HG03457 (cell line): ENCODE data around the gene GP1BA.

Source experiments
- ATAC-seq: cut with Tn5 transposase; IDR thresholded peaks from one replicate; pipeline ENCODE4 v1.9.1; 2021; ENCODE audit warnings: moderate number of reproducible peaks; ENCODE audit not compliant: unreplicated experiment

Gene GP1BA

DNA sequence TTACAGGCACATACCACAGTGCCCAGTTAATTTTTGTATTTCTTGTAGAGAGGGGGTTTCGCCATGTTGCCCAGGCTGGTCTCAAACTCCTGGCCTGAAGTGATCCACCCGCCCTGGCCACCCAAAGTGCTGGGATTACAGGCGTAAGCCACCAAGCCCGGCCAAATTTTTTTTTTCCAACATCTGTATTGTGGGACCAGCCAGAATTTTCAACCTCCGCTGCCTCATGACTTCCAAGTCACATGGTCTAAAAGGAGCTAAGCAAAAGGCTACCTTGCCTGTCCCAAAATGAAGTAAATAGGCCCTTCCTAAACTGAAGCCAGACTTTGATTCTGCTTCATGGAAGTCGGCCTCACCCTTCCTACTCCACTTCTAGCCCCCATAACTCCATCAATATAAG is 39.7 kb downstream of the GP1BA start:
- no peak for ATAC-seq

DNA sequence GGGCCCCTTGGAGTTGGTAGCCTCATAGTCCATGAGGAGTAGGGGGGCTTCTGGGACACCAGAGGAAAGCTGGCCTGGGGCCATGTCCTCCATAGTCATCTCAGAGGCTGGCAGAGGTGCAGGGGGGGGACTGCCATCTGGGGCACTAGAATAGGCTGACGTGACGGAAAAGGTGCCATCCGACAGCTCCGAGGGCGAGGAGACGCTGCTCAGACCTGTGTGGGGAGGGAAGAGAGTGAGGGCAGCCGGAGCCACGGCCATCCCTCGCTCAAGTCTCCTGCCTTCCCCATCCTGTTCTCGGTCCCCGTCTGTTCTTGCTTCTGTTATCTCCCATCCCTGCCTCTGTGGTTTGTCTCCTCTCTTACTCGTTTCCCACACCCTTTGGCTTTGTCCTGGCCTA is 40.2 kb downstream of the GP1BA start:
- no peak for ATAC-seq

DNA sequence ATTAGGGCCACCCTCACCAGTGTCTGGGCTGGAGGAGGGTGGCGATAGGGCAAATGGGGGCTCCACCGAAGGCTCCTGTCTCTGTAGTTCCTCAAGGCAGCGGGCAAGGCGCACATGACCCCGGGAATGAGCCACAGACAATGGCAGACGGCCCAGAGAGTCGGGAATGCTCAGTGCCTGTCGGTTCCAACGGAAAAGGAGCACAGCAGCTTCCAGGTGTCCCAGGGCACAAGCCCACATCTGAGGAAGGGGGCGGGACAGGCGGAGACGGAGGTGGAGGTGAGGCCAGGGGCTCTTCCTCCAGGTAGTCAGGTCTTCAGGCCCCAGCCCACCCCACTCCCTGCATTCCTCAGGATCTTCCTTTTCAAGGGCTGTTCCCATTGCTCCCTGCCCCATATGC is 40.7 kb downstream of the GP1BA start:
- ATAC-seq: no peak

DNA sequence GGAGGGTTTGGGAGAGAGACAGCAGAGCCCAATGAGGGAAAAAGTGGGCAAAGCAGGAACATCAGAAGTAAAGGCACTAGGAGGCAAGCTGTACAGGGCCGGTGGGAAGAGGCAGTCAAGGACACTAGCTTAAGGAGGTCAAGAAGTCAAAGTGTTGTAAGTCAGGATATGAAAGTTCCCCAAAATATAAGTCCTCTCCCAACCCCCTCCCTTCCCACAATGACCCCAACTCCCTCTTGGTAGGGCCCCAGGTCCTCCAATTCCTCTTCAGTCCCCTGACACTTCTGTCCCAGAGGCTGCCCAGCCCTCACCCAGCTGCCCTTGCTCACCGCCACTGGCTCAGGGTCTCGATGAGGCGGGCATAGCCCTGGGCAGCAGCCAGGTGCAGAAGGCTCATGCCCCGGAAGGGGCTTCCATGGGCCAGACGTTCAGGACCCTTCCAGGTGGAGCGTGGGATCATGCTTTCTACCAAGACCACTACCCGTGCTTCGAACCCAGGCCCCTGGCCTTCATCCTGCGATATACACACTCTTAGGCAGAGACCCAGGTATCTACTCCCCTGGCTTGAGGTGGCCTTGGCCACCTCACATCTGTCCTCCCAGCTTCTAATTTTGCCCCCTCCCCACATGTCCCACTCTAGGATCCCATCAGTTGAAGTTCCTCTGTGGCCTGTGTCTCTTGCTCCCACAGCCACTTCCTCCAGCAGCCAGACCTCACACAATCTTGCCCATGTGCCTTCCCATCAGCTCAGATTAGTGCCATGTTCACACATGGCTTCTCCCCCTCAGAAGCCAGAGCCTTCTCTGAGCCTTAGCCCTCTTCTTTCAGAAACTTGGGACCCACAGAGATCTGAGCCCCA is 41.4 kb downstream of the GP1BA start:
- no peak for ATAC-seq

DNA sequence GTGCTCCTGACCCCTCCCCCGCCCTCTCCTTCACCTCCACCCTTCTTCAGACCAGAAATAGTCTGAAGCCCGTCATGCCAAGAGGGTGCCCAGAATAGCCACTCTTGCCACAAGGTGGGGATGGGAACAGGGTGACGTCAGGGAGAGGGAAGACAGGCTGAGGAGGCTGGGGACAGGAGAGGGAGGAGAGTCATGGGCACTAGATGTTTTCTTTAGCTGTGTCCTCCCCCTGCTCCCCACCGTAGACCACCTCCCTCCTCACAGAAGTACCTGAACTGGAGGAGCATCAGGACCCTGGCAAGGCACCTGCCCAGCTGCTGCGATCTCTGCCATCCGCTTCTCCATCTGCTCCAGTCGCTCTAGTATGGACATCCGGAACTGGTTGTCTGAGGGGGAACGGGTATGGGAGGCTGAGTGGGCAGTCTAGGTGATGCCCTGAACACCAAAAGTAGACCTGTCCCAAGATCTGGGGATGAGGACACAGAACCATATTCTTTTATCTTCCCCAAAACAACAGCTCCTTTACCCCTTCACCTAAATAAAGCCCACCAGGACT is 42.1 kb downstream of the GP1BA start:
- no peak for ATAC-seq

DNA sequence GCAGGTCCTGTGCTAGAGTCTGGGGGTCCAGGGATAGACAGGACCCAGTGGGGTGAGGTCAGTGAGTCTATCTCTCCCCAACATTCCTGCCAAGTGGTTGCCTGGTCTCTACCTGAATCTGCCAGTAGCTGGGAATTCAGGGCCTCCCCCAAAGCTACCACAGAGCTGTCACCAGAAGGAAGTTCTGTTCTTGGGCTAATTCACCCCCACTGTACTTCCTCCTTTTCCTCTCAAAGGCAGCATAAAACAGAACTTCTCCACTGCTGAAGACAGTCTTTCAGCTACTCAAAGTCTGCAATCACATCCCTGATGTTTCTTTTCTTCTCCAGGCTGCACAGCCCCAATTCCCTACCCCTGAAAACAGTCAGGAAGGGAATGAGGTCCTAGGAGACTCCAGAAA is 46.6 kb downstream of the GP1BA start:
- ATAC-seq: no peak

DNA sequence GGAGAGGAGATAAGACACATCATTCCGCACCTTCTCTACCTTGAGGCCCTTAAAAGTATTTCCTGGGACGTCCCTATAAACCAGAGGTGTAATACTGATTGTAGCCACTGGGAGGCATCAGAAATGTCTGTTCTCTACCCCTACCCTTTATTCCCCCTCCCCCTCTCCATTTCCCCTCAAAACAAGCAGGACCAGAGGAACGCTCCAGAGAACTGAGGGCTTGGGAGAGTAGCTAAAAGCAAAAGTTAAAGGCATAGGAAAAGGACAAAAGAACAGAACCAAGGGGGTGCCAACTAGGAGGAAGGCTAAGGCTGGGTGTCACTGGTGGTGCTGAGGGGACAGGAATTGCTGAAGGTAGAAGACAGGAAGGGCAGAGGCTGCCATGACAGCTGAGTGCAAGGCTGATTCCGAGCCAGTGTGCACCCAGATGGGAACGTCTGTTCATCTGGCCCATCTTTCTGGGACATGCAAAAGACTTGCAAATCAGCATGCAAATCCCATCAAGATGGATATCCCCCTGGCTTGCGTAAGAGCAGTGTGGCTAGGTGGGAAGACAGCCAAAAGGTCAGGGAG is 48.7 kb downstream of the GP1BA start:
- no peak for ATAC-seq

DNA sequence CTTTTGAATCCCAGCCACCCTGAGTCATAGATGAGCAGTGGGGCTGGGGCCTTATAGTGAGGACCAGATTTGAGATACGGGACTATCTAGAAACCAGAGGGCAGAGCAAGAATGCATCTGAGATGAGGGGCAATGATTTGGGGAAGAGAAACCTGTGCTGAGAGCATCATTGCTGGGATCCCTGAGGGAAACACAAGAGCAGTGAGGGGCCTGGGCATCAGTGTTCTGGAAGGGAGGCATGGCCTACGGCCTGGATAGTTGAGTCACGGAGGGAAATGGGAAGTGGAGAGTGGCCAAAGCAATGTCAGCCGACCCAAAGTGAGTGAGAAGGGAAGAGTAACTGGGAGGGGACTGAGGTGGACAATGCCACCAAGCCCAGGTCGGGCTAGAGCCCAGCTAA is 50.2 kb downstream of the GP1BA start:
- no peak for ATAC-seq
